ENCODE data around the gene RARB.

RARB gene

GRCh38 chr3:25586553-25586952 lies 158.5 kb downstream of the RARB start:
- Histone ChIP-seq H3F3A (ENCODE audit: insufficient read depth, low read length) (no peaks in the 10 kb centered on the region), H3K4me1 (ENCODE audit: insufficient read depth, low read length, severe bottlenecking) (no peaks in the 10 kb centered on the region), H3K36me3 (ENCODE audit: insufficient read depth, low read length) (no peaks in the 10 kb centered on the region), H3K27ac (ENCODE audit: low read depth, low read length, poor library complexity, severe bottlenecking) (no peak overlapping the region), H4K20me1 (ENCODE audit: insufficient read depth, low read length) (no peaks in the 10 kb centered on the region), H2AFZ (ENCODE audit: low read length) (no peak overlapping the region), H3K4me3 (ENCODE audit: low read depth, low read length, poor library complexity, severe bottlenecking) (no peak overlapping the region), H3K79me2 (ENCODE audit: insufficient read depth, low read length) (no peaks in the 10 kb centered on the region), H3K9ac (ENCODE audit: low read length) (no peak overlapping the region), H3K9me3 (ENCODE audit: low read length) (no peaks in the 10 kb centered on the region), H3K9me2 (ENCODE audit: low read depth, low read length) (no peaks in the 10 kb centered on the region), H3K4me2 (ENCODE audit: low read length) (no peak overlapping the region), H3K27me3 (ENCODE audit: insufficient read depth, low read length) (no peaks in the 10 kb centered on the region)
- no peak for TF ChIP-seq EZH2 (IDR thresholded peaks at IDR 0.05; ENCODE audit: borderline replicate concordance, low read length)
- TF ChIP-seq CTCF (IDR thresholded peaks at IDR 0.05; ENCODE audit: low read length) = no peak

- no peak overlapping the region for H3K27ac ChIP-seq (ENCODE audit: low read depth, low read length, poor library complexity, severe bottlenecking)
- TF ChIP-seq CTCF (IDR thresholded peaks at IDR 0.05; ENCODE audit: low read length) = no peak
- no peak for TF ChIP-seq EZH2 (IDR thresholded peaks at IDR 0.05; ENCODE audit: borderline replicate concordance, low read length)
- no peaks in the 10 kb centered on the region for H3K36me3 ChIP-seq (ENCODE audit: insufficient read depth, low read length)
- no peaks in the 10 kb centered on the region for H3K27me3 ChIP-seq (ENCODE audit: insufficient read depth, low read length)
- no peak overlapping the region for H2AFZ ChIP-seq (ENCODE audit: low read length)
- H3F3A ChIP-seq (ENCODE audit: insufficient read depth, low read length) = no peaks in the 10 kb centered on the region
- H3K79me2 ChIP-seq (ENCODE audit: insufficient read depth, low read length) = no peaks in the 10 kb centered on the region
- no peaks in the 10 kb centered on the region for H3K4me1 ChIP-seq (ENCODE audit: insufficient read depth, low read length, severe bottlenecking)
- no peak overlapping the region for H3K9ac ChIP-seq (ENCODE audit: low read length)
- no peaks in the 10 kb centered on the region for H3K9me2 ChIP-seq (ENCODE audit: low read depth, low read length)
- no peak overlapping the region for H3K4me3 ChIP-seq (ENCODE audit: low read depth, low read length, poor library complexity, severe bottlenecking)
- no peaks in the 10 kb centered on the region for H4K20me1 ChIP-seq (ENCODE audit: insufficient read depth, low read length)
- H3K9me3 ChIP-seq (ENCODE audit: low read length) = no peaks in the 10 kb centered on the region
- H3K4me2 ChIP-seq (ENCODE audit: low read length) = no peak overlapping the region
These were observed 159.0 kb downstream of the RARB start for GRCh38 chr3:25587094-25587493.

GRCh38 chr3:25587526-25587925 lies 159.5 kb downstream of the RARB start:
- H3K9me2 ChIP-seq (ENCODE audit: low read depth, low read length) = no peaks in the 10 kb centered on the region
- no peak overlapping the region for H3K4me3 ChIP-seq (ENCODE audit: low read depth, low read length, poor library complexity, severe bottlenecking)
- no peak overlapping the region for H3K9ac ChIP-seq (ENCODE audit: low read length)
- no peaks in the 10 kb centered on the region for H3K4me1 ChIP-seq (ENCODE audit: insufficient read depth, low read length, severe bottlenecking)
- TF ChIP-seq CTCF (IDR thresholded peaks at IDR 0.05; ENCODE audit: low read length) (no peak), EZH2 (IDR thresholded peaks at IDR 0.05; ENCODE audit: borderline replicate concordance, low read length) (no peak)
- no peak overlapping the region for H2AFZ ChIP-seq (ENCODE audit: low read length)
- H3K27ac ChIP-seq (ENCODE audit: low read depth, low read length, poor library complexity, severe bottlenecking) = no peak overlapping the region
- no peaks in the 10 kb centered on the region for H4K20me1 ChIP-seq (ENCODE audit: insufficient read depth, low read length)
- no peaks in the 10 kb centered on the region for H3K79me2 ChIP-seq (ENCODE audit: insufficient read depth, low read length)
- H3K36me3 ChIP-seq (ENCODE audit: insufficient read depth, low read length) = no peaks in the 10 kb centered on the region
- H3K4me2 ChIP-seq (ENCODE audit: low read length) = no peak overlapping the region
- H3K9me3 ChIP-seq (ENCODE audit: low read length) = no peaks in the 10 kb centered on the region
- H3K27me3 ChIP-seq (ENCODE audit: insufficient read depth, low read length) = no peaks in the 10 kb centered on the region
- no peaks in the 10 kb centered on the region for H3F3A ChIP-seq (ENCODE audit: insufficient read depth, low read length)
